BE2C (cell line): ENCODE results near the gene SLC38A6.

Experiments used
- DNase-seq: peaks from one replicate; pipeline ENCODE4 v3.0.0-alpha.2; 2020
- H3K27me3 ChIP-seq: fragments of 250-450 bp; sonication (Bioruptor Pico); 2 replicates; pipeline ENCODE4 v1.5.1; 2020; ENCODE audit warnings: mild to moderate bottlenecking
- H3K36me3 ChIP-seq: fragments of 250-450 bp; sonication (Bioruptor Pico); 2 replicates; pipeline ENCODE4 v1.5.1; 2020; ENCODE audit warnings: mild to moderate bottlenecking
- H3K4me1 ChIP-seq: fragments of 250-450 bp; sonication (Bioruptor Pico); 2 replicates; pipeline ENCODE4 v1.5.1; 2020
- H3K4me3 ChIP-seq: 2 replicates; pipeline ENCODE4 v1.5.1; 2011; ENCODE audit warnings: low read depth, low read length
- H3K9me3 ChIP-seq: fragments of 250-450 bp; sonication (Bioruptor Pico); 2 replicates; pipeline ENCODE4 v1.5.1; 2020
- TF ChIP-seq, protein P1 (sequence below): IDR thresholded peaks from 2 replicates; pipeline ENCODE4 v1.5.1; 2012; ENCODE audit warnings: mild to moderate bottlenecking, low read depth, low read length

SLC38A6 gene

GRCh38 chr14:61033855-61034254 lies 52.8 kb downstream of the SLC38A6 start:
- Histone ChIP-seq H3K36me3 (no peaks in the 10 kb centered on the region), H3K4me1 (0 out of 2 replicates have a peak, but pooled peaks cover 3% of the 10 kb centered on the region), H3K9me3 (no peaks in the 10 kb centered on the region), H3K4me3 (no peak overlapping the region), H3K27me3 (no peaks in the 10 kb centered on the region)
- no peak for DNase-seq
- TF ChIP-seq, protein P1, sequence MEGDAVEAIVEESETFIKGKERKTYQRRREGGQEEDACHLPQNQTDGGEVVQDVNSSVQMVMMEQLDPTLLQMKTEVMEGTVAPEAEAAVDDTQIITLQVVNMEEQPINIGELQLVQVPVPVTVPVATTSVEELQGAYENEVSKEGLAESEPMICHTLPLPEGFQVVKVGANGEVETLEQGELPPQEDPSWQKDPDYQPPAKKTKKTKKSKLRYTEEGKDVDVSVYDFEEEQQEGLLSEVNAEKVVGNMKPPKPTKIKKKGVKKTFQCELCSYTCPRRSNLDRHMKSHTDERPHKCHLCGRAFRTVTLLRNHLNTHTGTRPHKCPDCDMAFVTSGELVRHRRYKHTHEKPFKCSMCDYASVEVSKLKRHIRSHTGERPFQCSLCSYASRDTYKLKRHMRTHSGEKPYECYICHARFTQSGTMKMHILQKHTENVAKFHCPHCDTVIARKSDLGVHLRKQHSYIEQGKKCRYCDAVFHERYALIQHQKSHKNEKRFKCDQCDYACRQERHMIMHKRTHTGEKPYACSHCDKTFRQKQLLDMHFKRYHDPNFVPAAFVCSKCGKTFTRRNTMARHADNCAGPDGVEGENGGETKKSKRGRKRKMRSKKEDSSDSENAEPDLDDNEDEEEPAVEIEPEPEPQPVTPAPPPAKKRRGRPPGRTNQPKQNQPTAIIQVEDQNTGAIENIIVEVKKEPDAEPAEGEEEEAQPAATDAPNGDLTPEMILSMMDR, result no peak

DNA sequence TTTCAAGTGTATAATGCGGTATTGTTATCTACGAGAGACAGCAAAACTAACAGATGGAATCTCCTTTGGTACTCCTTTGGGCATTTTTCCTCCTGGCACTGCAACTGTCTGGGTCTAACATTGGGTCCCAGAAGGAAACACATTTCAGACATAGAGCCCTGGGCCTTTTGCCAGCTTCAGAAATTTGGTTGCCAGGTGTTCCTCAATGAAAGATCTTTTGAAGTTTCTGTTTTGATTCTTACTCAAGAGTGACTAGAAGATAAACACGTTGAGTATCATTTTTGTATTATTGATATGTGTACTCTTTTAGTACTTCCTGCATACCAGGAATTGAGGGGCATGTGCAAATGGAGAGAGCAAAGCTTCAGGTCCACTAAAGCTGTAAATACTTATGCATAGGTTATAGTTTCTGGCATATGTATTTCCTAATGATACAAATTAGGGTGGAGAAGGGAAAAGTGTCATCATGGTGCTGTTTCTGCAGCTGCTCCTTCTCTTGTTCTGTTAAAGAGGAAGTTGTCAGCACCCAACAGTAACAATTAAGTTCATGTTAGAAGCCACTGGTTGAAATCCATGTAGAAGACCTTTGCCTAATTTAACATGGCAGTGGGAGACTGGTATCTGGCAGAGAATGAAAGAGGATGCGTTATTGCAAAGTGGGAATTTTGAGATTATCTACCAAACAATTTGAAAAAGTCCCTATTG lies 53.5 kb downstream of the SLC38A6 start:
- TF ChIP-seq, protein P1, result no peak
- H3K4me1 ChIP-seq, result 0 out of 2 replicates have a peak, but pooled peaks cover 3% of the 10 kb centered on the region
- H3K27me3 ChIP-seq, result no peaks in the 10 kb centered on the region
- H3K9me3 ChIP-seq, result no peaks in the 10 kb centered on the region
- DNase-seq, result no peak
- H3K4me3 ChIP-seq, result no peak overlapping the region
- H3K36me3 ChIP-seq, result no peaks in the 10 kb centered on the region

DNA sequence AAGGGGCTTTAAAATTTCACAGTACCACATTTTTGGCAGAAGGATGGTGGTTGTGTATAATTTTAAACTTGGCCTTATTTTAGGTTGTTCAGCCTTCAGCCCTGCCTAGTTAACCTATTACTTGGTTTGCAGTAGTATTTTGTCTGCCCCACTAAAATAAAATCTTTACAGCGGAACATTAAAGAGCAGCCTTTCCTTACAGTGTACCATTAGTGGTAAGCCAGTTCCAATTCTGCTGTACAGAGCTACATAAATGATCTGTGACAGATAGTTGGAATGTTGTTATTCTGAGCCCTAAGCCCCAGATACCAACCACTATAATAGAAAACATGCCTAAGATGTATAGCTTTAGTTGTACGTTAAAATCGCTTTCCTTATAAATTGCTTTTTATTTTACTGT lies 56.2 kb downstream of the SLC38A6 start:
- Histone ChIP-seq H3K9me3 (no peaks in the 10 kb centered on the region), H3K27me3 (no peaks in the 10 kb centered on the region), H3K36me3 (no peaks in the 10 kb centered on the region), H3K4me1 (0 out of 2 replicates have a peak, but pooled peaks cover 3% of the 10 kb centered on the region), H3K4me3 (no peak overlapping the region)
- TF ChIP-seq, protein P1, result no peak
- DNase-seq, result no peak

GRCh38 chr14:61041704-61042103 lies 60.7 kb downstream of the SLC38A6 start:
- Histone ChIP-seq H3K36me3 (no peaks in the 10 kb centered on the region), H3K27me3 (no peaks in the 10 kb centered on the region), H3K4me1 (no peaks in the 10 kb centered on the region), H3K4me3 (no peak overlapping the region), H3K9me3 (no peaks in the 10 kb centered on the region)
- no peak for DNase-seq
- TF ChIP-seq, protein P1, result no peak

GRCh38 chr14:61042220-61042619 lies 61.2 kb downstream of the SLC38A6 start:
- no peak overlapping the region for H3K4me3 ChIP-seq
- H3K4me1 ChIP-seq, result no peaks in the 10 kb centered on the region
- DNase-seq, result no peak
- H3K36me3 ChIP-seq, result no peaks in the 10 kb centered on the region
- no peaks in the 10 kb centered on the region for H3K27me3 ChIP-seq
- TF ChIP-seq, protein P1, result no peak
- H3K9me3 ChIP-seq, result no peaks in the 10 kb centered on the region

DNA sequence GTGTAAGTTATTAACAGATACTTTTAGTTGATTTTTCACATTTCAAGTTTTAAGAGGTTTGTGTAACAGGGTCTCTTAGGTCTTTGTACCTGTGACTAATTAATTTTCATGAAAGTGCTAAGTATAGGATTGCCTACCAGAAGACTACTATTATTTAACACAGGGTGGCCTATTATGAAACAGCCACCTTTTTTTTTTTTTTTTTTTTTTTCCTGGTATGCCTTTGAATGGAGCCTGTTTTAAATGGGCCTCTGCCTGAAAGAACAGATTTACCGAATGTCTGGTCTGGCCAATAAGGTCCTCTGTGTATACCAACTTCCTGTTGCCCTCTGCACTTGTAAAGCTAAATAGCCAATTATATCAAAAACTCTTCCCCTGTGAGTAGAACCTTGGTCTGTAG lies 62.5 kb downstream of the SLC38A6 start:
- Histone ChIP-seq H3K9me3 (no peaks in the 10 kb centered on the region), H3K4me3 (no peak overlapping the region), H3K36me3 (no peaks in the 10 kb centered on the region), H3K27me3 (no peaks in the 10 kb centered on the region), H3K4me1 (no peaks in the 10 kb centered on the region)
- TF ChIP-seq, protein P1, result no peak
- no peak for DNase-seq
